SK-N-SH treated with all-trans-retinoic acid at 6 μM for 48 hours (cell line): ENCODE data around the gene TRMT112.

Source experiments
- ESRRG ChIP-seq: fragments of 250-450 bp; sonication (Bioruptor Pico); IDR thresholded peaks from 2 replicates; pipeline ENCODE4 v1.6.1; 2021; ENCODE audit warnings: mild to moderate bottlenecking
- RARB ChIP-seq: fragments of 250-450 bp; sonication (Bioruptor Pico); IDR thresholded peaks from 2 replicates; pipeline ENCODE4 v1.8.0; 2021; ENCODE audit warnings: mild to moderate bottlenecking, moderate library complexity
- SNAI2 ChIP-seq: fragments of 250-450 bp; sonication (Bioruptor Pico); IDR thresholded peaks from 2 replicates; pipeline ENCODE4 v1.5.0; 2020; ENCODE audit warnings: mild to moderate bottlenecking, moderate library complexity
- TOX ChIP-seq: fragments of 250-450 bp; sonication (Bioruptor Pico); IDR thresholded peaks from 2 replicates; pipeline ENCODE4 v1.8.0; 2021; ENCODE audit warnings: mild to moderate bottlenecking, moderate library complexity, borderline replicate concordance
- ZNF8 ChIP-seq: fragments of 450-650 bp; formaldehyde crosslinking; IDR thresholded peaks from 2 replicates; pipeline ENCODE4 v1.5.0; 2020; ENCODE audit warnings: mild to moderate bottlenecking, moderate library complexity
- TF ChIP-seq, protein P1 (sequence below): fragments of 250-450 bp; sonication (Bioruptor Pico); IDR thresholded peaks from 2 replicates; pipeline ENCODE4 v1.5.1; 2021; ENCODE audit warnings: mild to moderate bottlenecking, moderate library complexity

DNA sequence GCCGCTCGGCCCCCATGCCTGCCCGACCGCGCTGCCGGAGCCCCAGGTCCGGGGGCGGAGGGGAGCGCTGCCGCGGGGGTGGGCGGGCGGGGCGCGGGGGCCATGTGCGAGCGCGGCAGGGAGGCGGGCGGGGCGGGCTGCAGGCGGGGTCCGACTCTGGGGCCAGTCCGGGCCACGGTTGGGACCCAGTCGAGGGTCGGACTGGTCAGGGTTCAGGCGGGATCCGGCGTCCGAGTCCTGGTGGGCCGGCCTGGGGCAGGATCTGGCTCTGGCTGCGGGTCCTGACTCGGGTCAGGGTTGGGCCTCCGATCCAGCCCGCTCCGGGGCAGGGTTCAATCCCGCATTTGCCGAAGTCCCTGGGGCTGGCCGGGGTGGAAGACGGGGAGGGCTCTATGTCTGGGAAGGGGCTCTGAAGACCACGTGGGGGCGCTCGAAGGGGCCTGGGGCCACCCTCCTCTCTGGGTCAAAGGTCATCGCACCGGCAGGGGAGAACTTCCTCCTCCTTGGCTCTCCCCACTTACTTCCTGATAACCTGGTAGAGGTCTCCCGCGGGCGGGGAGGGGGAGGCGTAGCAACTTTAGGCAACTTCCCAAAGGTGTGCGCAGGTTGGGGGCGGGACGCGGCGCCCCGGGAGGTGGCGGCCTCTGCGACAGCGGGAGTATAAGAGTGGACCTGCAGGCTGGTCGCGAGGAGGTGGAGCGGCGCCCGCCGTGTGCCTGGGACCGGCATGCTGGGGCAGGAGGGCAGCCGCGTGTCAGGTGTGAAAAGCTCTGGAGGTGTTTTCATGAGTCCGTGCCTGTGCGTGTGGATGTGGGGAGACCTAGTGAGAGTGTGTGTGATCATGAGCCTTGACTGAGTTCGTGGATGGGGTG, 11.4 kb downstream of the TRMT112 start:
- TF ChIP-seq ESRRG (CRISPR knock-in tag), result no peak
- TF ChIP-seq, protein P1, sequence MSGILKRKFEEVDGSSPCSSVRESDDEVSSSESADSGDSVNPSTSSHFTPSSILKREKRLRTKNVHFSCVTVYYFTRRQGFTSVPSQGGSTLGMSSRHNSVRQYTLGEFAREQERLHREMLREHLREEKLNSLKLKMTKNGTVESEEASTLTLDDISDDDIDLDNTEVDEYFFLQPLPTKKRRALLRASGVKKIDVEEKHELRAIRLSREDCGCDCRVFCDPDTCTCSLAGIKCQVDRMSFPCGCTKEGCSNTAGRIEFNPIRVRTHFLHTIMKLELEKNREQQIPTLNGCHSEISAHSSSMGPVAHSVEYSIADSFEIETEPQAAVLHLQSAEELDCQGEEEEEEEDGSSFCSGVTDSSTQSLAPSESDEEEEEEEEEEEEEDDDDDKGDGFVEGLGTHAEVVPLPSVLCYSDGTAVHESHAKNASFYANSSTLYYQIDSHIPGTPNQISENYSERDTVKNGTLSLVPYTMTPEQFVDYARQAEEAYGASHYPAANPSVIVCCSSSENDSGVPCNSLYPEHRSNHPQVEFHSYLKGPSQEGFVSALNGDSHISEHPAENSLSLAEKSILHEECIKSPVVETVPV, result no peak
- no peak for TF ChIP-seq SNAI2
- TF ChIP-seq TOX, result no peak
- TF ChIP-seq RARB (CRISPR knock-in tag), result no peak
- no peak for TF ChIP-seq ZNF8 (CRISPR knock-in tag)
